ENCODE data around the gene SMYD2.

GRCh38 chr1:214289574-214290272 is 8.8 kb downstream of the SMYD2 start:
- TF ChIP-seq GATA2 (IDR thresholded peaks at IDR 0.05; ENCODE audit: low read depth, low read length) = no peak
- TF ChIP-seq GATA3 (IDR thresholded peaks at IDR 0.05; ENCODE audit: low read depth, low read length) = no peak
